Stimulated activated CD8-positive, alpha-beta memory T cell treated with anti-CD3 and anti-CD28 coated beads, Interleukin-4, amount 100 ng/mL, for 48 hours (primary cell): Measurements from ENCODE around the gene CCL22.
"Not testable (repeated sequence)": the region's sequence is repeated elsewhere in the genome, so short reads cannot be mapped to it uniquely, and the experiment has no call there.

Experiments used
- DNase-seq: peaks from one replicate; pipeline ENCODE4 v3.0.0-alpha.2; 2020

CCL22 gene

DNA sequence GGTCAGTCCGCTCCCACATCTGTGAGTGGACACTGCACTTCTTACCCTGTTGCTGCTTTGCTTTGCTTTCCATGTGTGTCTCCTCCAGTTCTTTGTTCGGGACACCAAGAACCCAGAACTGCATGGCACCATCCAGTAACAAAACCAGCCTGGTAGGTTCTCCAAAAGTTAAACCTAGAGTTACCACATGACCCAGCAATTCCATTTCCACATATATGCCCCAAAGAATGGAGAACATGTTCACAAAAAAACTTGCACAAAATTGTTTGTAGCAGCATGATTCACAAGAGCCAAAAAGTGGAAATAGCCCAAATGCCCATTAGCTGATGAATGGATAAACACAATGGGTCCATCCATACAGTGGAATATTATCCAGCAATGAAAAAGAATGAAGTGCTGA, 10.3 kb upstream of the CCL22 start:
- no peak for DNase-seq

DNA sequence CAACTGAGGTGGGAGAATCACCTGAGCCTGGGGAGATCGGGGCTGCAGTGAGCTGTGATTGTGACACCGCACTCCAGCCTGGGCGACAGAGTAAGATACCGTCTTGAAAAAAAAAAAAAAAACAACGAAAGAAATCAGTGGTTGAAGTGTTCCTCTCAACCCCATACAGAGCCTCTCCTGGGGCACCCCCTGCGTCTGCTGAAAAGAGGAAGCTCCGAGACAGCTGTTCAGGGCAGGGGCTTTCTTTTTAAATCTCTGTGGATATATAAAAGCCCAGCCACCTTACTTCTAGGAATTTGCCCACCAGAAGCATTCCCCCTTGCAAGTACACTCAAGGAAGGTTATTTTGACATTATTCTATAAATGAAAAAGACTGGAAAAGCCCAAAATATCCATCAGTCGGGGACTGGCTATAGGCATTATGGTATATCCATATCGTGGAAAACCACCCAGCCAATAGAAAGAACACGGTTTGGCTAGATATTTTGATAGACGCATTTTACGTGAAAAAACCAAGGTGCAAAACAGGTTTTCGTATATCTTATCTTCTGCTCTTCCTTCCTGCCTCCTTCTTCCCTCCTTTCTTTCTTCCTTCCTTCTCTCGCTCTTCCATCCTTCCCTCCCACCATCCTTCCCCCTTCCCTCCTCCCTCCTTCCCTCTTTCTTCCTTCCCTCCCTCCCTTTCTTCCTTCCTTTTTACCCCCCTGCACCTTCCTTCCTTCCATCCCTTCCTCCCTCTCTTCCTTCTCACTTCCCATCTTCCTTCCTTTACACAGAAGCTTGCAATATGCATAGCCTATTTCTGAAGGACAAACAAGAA, 9.2 kb upstream of the CCL22 start:
- peak; percentile 29 for DNase-seq

DNA sequence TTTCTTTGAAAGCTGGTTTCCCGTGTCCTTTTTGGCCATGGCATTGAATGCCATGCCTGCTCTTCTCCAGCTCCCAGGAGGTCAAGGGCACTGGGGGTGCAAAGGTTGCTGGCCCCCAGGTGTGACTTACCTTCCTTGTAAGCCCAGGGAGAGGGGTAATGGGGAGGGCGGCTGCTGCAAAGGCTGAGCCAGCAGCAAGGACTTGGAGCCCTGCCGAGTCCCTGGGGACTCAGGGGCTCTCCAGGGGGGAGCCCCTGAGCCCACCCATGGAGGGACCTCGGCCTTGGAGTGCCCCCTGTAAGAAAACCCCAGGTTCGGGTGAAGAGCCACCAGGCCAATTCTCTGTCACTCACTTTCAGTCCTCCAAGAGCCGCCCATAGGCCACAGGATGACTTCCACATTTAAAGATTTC, 5.9 kb upstream of the CCL22 start:
- no peak for DNase-seq

DNA sequence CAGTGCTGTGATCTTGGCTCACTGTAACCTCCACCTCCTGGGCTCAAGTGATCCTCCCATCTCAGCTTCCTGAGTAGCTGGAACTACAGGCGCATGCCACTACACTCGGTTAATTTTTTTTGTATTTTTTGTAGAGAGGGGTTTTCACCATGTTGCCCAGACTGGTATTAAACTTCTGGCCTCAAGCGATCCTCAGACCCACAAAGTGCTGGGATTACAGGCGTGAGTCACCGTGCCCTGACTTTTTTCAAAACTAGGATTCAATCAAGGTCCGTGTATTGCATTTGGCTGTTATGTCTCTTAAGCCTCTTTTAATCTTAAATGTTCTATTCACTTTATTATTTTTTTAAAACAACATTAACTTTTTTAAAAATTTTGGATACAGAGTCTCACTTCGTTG, 4.3 kb upstream of the CCL22 start:
- DNase-seq: no peak

DNA sequence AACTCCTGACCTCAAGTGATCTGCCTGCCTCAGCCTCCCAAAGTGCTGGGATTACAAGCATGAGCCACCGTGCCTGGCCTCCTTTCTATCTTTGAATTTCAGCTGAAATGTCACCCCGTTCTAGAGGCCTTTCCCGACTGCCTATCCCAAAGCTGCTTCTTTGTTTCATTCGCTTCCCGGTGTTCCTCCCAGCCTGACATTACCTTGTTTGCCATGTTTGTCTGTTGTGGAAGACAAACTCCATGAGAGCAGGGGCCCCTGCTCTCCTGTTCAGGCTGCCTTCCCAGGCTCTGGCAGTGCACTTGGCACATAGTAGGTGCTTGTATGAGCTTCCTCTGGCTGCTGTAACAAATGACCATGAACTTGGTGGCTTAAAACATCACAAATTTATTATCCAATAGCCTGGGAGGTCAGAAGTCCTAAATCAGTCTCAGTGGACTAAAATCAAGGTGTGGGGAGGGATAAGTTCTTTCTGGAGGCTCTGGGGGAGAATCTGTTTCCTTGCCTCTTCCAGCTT, 2.6 kb upstream of the CCL22 start:
- no peak for DNase-seq

DNA sequence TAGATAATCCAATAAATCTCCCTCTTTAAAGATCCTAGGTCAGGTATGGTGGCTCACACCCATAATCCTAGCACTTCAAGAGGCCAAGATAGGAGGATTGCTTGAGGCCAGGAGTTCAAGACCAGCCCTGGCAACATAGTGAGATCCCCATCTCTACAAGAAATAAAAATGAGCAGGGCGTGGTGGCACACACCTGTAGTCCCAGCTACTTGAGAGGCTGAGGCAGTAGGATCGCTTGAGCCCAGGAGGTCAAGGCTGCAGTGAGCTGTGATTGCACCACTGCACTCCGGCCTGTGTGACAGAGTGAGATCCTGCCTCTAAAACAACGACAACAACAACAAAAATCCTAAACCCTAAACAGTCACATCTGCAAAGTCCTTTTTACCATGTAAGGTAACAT, 2.0 kb upstream of the CCL22 start:
- no peak for DNase-seq

DNA sequence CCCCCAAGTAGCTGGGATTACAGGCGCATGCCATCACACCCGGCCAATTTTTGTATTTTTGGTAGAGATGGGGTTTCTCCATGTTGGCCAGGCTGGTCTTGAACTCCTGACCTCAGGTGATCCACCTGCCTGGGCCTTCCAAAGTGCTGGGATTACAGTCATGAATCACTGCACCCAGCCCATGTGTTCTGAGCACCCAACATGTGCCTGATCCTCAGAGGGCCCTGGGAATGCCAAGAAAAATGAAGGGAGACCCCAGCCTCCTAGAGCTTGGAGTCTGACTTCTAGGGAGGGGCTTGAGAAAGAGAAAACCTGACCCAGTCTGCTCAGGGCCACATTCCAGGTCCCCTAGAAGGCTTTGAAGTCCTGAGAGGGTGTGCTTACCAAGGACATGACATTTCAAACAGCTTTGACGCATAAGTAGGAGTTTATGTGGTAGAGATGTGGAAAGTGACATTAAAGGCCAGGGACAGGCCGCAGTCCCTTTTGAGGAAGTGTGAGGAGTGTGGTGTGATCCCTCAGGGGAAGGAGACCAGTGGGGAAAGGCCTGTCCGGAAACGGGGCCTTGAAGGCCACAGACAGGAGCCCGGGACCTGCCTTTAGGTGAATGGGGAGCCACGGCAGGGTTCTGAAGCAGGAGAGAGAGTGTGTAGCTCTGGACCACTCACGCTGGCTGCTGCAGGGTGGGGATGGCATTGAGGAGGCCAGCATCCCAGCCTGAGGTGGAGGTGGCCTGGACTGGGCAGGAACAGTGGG, 1.1 kb upstream of the CCL22 start:
- DNase-seq: no peak

DNA sequence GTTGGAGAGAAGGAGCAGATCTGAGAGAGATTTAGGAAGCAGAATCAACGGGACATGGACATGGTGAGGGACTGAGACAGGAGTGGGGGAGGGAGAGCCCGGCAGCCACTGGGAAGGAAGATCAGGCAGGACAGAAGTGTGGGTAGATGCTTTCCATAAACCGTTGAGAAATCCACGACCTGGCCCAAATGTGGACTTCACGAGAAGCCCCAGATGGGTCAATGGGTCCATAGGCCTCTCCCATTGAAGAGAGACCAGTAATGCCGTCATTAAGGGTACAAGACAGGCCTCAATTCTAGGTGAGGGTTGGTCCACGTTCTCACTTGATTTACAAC, 530 bp upstream of the CCL22 start:
- DNase-seq: no peak

DNA sequence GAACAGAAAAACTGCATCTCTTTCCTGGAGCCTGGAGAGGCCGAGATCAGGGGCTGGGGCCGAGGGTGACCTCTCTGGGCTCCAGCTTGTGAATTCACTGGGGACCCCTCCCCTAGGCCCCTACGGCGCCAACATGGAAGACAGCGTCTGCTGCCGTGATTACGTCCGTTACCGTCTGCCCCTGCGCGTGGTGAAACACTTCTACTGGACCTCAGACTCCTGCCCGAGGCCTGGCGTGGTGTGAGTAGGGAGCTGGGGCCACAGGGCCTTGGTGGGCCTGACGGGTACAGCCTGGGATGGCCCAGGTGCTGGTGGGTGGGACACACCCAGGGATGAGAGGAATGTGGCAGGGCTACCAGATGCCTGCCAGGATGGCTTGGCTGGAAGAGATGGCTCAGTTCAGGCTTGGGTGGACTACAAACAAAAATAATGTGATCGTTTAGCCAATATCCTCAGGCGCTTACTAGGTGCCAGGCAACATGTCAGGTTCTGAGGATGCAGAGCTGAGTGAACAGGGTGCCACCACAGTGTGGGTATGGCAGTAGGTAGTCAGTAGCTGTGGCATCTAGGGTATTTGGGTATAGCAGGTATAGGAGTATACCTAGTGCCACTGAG, 1.8 kb downstream of the CCL22 start:
- DNase-seq: no peak

DNA sequence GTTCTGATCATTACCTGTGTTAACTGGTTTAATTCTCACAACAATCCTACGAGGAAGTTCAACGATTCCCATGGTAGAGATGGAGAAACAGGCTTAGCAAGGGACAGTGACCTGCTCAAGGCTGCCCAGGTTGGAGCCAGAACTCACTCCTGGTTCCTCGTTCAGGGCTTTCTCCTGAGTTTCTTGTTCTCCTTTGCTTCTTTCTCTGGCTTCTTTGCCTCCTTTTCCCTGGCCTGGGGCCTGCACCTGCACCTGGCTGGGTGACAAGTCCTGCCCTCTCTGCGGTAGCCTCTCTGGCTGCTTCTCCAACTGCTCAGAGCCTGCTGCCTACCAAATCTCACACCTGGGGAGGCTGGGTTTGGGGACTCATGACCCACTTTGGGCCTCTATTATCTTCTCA, 2.8 kb downstream of the CCL22 start:
- no peak for DNase-seq

DNA sequence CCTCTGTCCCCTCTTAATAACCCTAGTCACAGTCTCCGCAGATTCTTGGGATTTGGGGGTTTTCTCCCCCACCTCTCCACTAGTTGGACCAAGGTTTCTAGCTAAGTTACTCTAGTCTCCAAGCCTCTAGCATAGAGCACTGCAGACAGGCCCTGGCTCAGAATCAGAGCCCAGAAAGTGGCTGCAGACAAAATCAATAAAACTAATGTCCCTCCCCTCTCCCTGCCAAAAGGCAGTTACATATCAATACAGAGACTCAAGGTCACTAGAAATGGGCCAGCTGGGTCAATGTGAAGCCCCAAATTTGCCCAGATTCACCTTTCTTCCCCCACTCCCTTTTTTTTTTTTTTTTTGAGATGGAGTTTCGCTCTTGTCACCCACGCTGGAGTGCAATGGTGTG, 5.6 kb downstream of the CCL22 start:
- DNase-seq: no peak

DNA sequence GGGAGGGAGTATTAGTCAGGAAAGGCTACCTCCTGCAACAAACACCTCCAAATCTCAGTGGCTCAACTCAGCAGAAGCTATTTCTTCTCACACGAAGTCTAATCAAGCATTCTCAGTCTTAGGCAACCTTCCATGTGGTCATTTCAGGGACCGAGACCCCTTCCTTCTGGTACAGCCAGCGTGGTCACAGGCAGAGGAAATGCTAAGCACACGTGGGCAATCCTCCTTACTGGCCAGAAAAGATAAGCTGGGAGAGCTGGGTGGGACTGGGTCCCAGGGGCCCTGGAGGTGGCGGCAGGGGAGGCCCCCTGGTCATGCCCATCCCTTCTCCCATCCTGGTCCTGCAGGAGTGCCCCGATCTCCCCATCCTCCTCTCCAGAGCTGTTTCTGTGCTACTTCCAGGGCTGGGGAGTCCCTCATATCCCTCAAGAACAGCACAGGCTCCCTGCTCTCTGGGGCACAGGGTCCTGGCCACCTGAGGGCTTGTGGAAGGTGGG, 8.0 kb downstream of the CCL22 start:
- no peak for DNase-seq

DNA sequence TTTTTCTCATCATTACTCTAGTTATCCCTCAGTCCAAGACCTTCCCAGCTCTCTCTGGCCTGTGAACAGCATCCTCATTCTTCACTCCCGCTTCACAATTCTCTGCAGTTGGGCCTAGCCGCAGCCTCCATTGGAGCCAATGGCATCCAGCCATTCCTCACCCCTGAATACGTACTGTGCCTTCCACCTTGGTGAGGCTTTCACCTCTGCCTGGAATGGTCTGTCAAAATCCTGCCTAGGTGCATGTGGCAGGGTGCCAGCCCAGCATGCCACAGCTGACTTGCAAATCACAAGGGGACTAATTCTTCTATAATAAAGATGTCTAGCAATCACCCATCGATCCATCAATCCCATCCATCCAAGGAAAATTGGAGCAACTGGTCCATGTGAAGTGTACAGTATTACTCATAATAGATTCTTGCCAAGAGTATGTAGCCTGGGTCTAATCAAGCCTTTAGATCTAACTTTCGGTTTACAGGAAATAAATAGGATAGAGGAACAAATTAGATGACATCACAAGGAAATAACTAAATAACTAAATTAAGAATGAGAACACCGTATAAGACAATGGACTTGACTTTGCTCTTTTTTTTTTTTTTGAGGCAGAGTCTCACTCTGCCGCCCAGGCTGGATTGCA, 8.7 kb downstream of the CCL22 start:
- no peak for DNase-seq

DNA sequence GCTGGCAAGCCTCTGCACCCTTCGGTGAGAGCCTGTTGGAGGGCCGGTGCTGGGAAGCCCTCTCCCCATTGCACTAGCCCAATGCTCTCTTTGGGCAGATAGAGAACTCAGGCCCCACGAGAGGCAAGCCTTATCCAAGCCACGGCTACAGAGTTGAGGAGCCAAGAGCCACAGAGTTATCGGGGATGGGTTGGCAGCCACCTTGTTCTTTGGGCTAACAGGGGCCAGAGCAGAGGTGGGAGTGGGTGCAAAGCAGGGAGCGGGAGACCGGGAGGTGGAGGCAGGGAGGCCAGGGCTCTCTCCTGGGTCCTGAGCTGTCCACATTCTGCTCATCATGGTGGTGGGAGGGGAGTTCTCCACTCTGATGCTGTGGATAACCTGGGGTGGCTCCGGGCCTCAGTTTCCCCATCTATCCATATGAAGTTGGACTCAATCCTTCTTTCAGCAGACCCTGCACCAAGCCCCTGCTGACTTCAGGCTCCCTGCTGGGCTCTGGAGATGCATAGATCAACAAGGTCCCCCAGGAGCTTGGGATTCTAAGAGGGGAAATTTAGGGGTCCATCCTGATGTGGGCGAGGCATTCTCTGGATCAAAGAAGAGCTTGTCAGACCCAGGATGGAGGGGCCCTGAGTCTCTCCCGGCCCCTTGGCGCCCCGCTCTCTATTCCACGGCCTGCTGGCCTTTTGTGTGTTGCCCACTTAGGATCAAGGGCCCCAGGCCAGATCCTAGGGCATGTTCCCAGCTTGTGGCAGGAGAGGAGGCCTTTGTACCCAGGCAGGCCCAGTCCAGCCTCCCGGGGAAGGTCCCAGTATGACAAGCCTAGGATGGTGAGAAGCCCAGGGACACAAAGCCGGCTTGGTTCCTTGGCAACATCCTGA, 13.2 kb downstream of the CCL22 start:
- no peak for DNase-seq

DNA sequence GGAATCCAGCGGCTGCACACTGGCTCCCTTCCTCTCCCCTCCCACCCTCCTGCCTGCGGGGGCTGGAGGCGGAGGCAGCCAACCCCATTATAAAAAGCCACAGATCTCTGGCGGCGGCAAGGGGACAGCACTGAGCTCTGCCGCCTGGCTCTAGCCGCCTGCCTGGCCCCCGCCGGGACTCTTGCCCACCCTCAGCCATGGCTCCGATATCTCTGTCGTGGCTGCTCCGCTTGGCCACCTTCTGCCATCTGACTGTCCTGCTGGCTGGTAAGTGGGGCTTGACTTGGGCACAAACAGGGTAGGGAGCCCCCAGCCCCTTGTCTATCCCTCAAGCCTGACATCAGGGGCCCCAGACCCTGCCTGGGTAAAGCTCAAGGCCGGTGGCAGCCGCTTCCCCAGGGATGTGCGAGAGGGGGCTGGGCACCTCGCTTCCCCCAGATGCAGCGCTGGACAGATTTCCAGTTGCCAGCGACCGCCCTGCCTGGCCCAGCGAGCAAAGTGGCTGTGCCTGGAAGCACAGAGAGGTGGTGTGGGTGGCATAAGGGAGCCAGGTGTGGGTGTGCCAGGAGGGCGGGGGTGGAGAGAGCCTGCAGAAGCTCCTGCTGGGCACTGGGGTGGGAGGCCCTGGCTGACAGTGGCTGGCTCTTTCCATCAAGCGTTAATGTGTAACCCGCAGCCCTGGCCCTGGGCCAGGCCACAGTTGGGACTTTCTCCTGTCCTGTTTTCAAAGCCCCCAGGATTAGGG, 14.0 kb downstream of the CCL22 start, which contains the start of gene CX3CL1:
CX3CL1 (plus strand) TSS at position 119 of the 745 bp plus-strand sequence; CDS start at position 198, 79 bp downstream.
- DNase-seq: no peak

DNA sequence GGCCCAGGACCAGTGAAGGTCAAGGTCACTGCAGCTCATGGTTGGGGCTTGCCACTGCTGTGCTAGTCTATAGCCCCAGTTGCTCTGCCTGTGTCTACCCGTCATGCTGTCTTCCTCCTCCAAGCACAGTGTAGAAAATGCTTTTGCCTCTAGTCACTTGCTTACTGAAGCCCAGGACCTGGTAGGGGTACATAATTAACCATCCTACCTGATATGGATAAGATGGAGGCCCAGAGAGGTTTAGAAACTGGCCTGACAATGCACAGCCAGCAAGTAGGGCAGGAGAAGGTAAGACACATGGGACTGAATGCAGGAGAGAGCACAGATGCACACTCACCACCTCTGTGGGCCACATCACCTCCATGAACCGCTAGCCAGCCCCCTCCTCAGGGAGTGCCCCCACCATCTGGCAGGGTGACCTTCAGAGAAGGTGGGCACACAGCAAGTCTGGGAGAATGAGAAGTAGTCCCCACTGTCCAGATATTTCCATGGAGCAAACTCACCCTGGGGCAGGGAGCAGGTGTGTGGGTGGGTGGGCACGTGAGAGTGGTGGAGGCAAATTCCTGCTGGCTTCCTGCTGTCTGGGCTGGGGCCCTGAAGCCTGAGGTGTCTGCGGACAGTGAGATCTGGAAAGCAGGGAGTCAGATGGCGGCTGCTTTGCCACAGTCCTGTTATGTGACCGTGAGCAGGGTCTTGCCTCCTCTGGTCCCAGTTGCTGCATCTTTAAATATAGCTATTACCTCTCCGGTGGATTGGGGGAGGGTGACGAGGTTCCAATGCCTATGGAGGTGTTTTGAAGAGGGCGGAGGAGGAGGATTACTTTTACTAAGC, 14.7 kb downstream of the CCL22 start:
- no peak for DNase-seq

DNA sequence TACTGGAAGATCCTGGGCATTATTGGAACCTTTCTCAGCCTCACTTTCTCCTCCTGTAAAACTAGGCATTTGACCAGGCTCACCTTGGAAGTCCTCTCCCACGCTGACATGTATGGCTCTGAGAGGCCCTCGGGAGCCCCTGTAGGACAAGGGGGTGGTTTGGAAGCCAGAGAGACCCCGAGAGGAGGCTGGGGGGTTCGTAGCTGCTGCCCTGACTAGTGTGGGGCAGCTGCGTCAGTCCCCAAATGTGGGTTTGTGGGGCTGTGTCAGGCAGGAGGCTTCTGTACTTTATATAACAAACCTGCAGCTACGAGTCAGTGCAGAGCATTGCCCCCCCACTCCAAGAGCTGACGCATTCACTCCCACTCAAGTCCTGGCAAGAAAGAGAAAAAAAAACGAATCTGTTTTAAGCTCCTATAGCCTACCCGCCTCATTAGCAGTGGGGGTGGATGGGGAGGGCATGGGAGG, 15.5 kb downstream of the CCL22 start:
- peak; percentile 49 for DNase-seq

DNA sequence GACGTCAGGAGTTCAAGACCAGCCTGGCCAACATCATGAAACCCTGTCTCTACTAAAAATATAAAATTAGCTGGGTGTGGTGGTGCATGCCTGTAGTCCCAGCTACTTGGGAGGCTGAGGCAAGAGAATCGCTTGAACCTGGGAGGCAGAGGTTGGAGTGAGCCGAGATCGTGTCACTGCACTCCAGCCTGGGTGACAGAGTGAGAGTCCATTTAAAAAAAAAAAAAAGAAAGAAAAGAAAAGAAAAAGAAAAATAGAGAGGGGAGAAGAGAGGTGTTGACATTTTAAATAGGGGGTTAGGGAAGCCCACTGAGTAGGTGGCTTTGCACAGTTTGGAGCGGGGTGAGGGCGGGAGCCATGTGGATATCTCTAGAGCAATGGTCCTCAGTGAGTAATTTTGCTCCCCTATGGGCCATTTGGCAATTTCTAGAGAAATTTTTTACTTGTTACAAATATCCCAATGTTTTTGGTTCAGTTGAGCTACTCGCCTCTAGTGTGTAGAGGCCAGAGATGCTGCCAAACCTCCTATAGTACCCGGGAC, 16.4 kb downstream of the CCL22 start:
- not testable (repeated sequence) for DNase-seq

DNA sequence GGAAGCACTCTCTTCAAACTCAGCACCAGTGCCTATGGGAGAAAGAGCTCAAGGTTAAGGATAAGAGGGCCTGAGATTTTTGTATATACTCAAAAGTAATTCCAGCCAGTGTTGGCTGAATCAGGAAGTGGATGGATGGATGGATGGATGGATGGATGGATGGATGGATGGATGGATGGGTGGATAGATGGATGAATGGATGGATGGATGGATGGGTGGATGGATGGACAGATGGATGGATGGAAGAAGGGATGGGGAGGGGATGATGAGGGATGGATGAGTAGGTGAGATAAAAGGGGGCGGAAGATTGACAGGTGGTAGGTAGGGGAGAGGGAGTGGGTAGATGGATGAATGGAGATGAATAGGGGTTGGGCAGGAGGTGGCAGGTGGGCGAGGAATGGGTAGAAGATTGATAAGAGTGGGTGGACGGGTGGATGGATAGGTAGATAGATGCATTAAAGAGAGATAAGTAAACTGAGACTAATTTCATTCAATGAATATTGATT, 17.8 kb downstream of the CCL22 start:
- no peak for DNase-seq
